ENCODE measurements around the gene STRIP1. TPM values are rescaled to one million over a fixed set of nuclear protein-coding genes. Genes with fewer than 3 reads are reported as not detected.

Gene STRIP1
- total and polyA plus RNA-seq, 2 of the 8 experiments (the other 6 are each of a cell fraction or from before 2014, with no cell fraction given), result 21.3 to 45.6 TPM

- TF ChIP-seq SP2 (IDR thresholded peaks at IDR 0.05; ENCODE audit: low read length), result no peak
- TF ChIP-seq TCF12 (IDR thresholded peaks at IDR 0.05; ENCODE audit: low read depth, low read length), result no peak
- no peak for TF ChIP-seq MAFK (IDR thresholded peaks at IDR 0.05; ENCODE audit: low read depth, low read length)
- peak; percentile 93 for TF ChIP-seq SAP30 (IDR thresholded peaks at IDR 0.05; ENCODE audit: insufficient read depth, insufficient replicate concordance, low read length)
- TF ChIP-seq POLR2A (IDR thresholded peaks at IDR 0.05; ENCODE audit: control extremely low read depth in 1 of 2, low read depth in 2 of 2, low read length in 2 of 2), result peak; percentile 12 to 69
- TF ChIP-seq KDM1A (IDR thresholded peaks at IDR 0.05; ENCODE audit: borderline replicate concordance, low read length), result no peak
- peak; percentile 65; the same call in 1 of the 2 replicates for TF ChIP-seq POLR2AphosphoS5 (IDR thresholded peaks at IDR 0.05; ENCODE audit: low read depth, low read length)
- no peak for TF ChIP-seq RNF2 (IDR thresholded peaks at IDR 0.05; ENCODE audit: borderline replicate concordance, low read depth, low read length, missing control alignments, poor library complexity, severe bottlenecking)
- no peak for TF ChIP-seq GTF2F1 (IDR thresholded peaks at IDR 0.05; ENCODE audit: borderline replicate concordance, low read depth, low read length)
- no peak for TF ChIP-seq POU5F1 (IDR thresholded peaks at IDR 0.05; ENCODE audit: low read depth, low read length)
- no peak for TF ChIP-seq SP4 (IDR thresholded peaks at IDR 0.05; ENCODE audit: low read length)
- TF ChIP-seq BCL11A (IDR thresholded peaks at IDR 0.05; ENCODE audit: low read depth in 2 of 2, low read length in 2 of 2), result no peak
- no peak for TF ChIP-seq SRF (IDR thresholded peaks at IDR 0.05; ENCODE audit: low read depth, low read length)
- TF ChIP-seq TAF1 (IDR thresholded peaks at IDR 0.05; ENCODE audit: low read depth, low read length), result peak; percentile 83
- TF ChIP-seq EZH2 (IDR thresholded peaks at IDR 0.05; ENCODE audit: low read depth, low read length, severe bottlenecking), result no peak
- no peak for TF ChIP-seq SIRT6 (IDR thresholded peaks at IDR 0.05; ENCODE audit: low read length)
- no peak for TF ChIP-seq RAD21 (IDR thresholded peaks at IDR 0.05 in 1 of 2, conservative IDR thresholded peaks at IDR 0.05 in 1 of 2; ENCODE audit: low read depth in 2 of 2, low read length in 2 of 2)
- no peak for TF ChIP-seq RXRA (IDR thresholded peaks at IDR 0.05; ENCODE audit: insufficient read depth, low read depth, low read length)
- no peak for TF ChIP-seq JUND (IDR thresholded peaks at IDR 0.05; ENCODE audit: low read length)
- TF ChIP-seq NANOG (IDR thresholded peaks at IDR 0.05; ENCODE audit: insufficient read depth, low read depth, low read length, poor library complexity, severe bottlenecking), result no peak
- peak; percentile 93 for TF ChIP-seq ASH2L (IDR thresholded peaks at IDR 0.05; ENCODE audit: low read length)
- TF ChIP-seq CHD2 (IDR thresholded peaks at IDR 0.05; ENCODE audit: low read length), result peak; percentile 99
- TF ChIP-seq JUN (IDR thresholded peaks at IDR 0.05; ENCODE audit: low read depth, low read length), result no peak
- no peak for TF ChIP-seq EP300 (IDR thresholded peaks at IDR 0.05; ENCODE audit: borderline replicate concordance in 1 of 2, low read depth in 2 of 2, low read length in 2 of 2)
- no peak for TF ChIP-seq CBX5 (IDR thresholded peaks at IDR 0.05; ENCODE audit: low read depth, low read length)
Observed at GRCh38 chr1:110034451-110035235, at the start of gene STRIP1 (continued).
